ENCODE measurements around the gene KCNJ9.

DNA sequence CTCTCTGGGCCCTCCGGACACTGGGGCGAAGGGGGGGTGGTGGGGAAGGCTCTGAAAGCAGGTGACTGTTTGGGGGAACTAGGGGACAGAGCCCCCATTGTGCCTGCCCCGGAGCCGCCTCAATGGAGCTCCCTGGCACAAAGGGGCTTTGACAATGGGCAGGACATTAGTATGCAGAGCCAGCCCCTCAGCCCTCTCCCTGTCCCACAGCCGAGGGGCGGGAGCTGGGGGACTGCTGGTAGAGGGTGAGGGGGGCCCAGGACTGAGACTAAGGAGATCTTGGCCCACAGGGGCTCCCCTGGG, 19.2 kb upstream of the KCNJ9 start:
- TF ChIP-seq, protein P1, sequence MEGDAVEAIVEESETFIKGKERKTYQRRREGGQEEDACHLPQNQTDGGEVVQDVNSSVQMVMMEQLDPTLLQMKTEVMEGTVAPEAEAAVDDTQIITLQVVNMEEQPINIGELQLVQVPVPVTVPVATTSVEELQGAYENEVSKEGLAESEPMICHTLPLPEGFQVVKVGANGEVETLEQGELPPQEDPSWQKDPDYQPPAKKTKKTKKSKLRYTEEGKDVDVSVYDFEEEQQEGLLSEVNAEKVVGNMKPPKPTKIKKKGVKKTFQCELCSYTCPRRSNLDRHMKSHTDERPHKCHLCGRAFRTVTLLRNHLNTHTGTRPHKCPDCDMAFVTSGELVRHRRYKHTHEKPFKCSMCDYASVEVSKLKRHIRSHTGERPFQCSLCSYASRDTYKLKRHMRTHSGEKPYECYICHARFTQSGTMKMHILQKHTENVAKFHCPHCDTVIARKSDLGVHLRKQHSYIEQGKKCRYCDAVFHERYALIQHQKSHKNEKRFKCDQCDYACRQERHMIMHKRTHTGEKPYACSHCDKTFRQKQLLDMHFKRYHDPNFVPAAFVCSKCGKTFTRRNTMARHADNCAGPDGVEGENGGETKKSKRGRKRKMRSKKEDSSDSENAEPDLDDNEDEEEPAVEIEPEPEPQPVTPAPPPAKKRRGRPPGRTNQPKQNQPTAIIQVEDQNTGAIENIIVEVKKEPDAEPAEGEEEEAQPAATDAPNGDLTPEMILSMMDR (conservative IDR thresholded peaks at IDR 0.05; ENCODE audit: low read depth in 2 of 2): no peak
- TF ChIP-seq EZH2 (IDR thresholded peaks at IDR 0.05; ENCODE audit: low read depth, unreplicated experiment) (no peak), POLR2AphosphoS5 (IDR thresholded peaks at IDR 0.05; ENCODE audit: low read depth) (no peak)
- TF ChIP-seq, protein P2, sequence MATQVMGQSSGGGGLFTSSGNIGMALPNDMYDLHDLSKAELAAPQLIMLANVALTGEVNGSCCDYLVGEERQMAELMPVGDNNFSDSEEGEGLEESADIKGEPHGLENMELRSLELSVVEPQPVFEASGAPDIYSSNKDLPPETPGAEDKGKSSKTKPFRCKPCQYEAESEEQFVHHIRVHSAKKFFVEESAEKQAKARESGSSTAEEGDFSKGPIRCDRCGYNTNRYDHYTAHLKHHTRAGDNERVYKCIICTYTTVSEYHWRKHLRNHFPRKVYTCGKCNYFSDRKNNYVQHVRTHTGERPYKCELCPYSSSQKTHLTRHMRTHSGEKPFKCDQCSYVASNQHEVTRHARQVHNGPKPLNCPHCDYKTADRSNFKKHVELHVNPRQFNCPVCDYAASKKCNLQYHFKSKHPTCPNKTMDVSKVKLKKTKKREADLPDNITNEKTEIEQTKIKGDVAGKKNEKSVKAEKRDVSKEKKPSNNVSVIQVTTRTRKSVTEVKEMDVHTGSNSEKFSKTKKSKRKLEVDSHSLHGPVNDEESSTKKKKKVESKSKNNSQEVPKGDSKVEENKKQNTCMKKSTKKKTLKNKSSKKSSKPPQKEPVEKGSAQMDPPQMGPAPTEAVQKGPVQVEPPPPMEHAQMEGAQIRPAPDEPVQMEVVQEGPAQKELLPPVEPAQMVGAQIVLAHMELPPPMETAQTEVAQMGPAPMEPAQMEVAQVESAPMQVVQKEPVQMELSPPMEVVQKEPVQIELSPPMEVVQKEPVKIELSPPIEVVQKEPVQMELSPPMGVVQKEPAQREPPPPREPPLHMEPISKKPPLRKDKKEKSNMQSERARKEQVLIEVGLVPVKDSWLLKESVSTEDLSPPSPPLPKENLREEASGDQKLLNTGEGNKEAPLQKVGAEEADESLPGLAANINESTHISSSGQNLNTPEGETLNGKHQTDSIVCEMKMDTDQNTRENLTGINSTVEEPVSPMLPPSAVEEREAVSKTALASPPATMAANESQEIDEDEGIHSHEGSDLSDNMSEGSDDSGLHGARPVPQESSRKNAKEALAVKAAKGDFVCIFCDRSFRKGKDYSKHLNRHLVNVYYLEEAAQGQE (IDR thresholded peaks at IDR 0.05; ENCODE audit: unreplicated experiment): no peak
